Activated CD4-positive, alpha-beta T cell treated with anti-CD3 and anti-CD28 coated beads, Interleukin-2, Interleukin-4, amounts not matched to agents 100 ng/mL and 50 ng/mL, durations not matched to agents 16 hours and 8 hours (primary cell): ENCODE results near the gene CYP1A2.

Source experiments
- DNase-seq: peaks from one replicate; pipeline ENCODE4 v3.0.0-alpha.2; 2020; ENCODE audit warnings: low spot score

The CYP1A2 gene

GRCh38 chr15:74804935-74805334, 56.3 kb downstream of the CYP1A2 start:
- no peak for DNase-seq
